HG03135 (cell line): Measurements from ENCODE around the gene VWA8.

ENCODE experiments used
- ATAC-seq: cut with Tn5 transposase; IDR thresholded peaks from one replicate; pipeline ENCODE4 v1.9.1; 2021; ENCODE audit warnings: mild to moderate bottlenecking, moderate library complexity; ENCODE audit not compliant: unreplicated experiment

VWA8 gene

GRCh38 chr13:41565846-41566245 is 395.1 kb downstream of the VWA8 start:
- ATAC-seq: no peak

- no peak for ATAC-seq
These were observed 395.7 kb downstream of the VWA8 start for GRCh38 chr13:41565216-41565615.

- ATAC-seq: no peak
These were observed 396.9 kb downstream of the VWA8 start for GRCh38 chr13:41563984-41564365.

- ATAC-seq: no peak
These were observed 397.4 kb downstream of the VWA8 start for GRCh38 chr13:41563341-41563983.

- no peak for ATAC-seq
These were observed 398.2 kb downstream of the VWA8 start for GRCh38 chr13:41562541-41563178.

GRCh38 chr13:41562083-41562482 is 398.8 kb downstream of the VWA8 start:
- no peak for ATAC-seq

- ATAC-seq: no peak
These were observed 399.7 kb downstream of the VWA8 start for GRCh38 chr13:41561170-41561569.

- no peak for ATAC-seq
These were observed 401.9 kb downstream of the VWA8 start for GRCh38 chr13:41558781-41559560.

- ATAC-seq: no peak
These were observed 403.2 kb downstream of the VWA8 start for GRCh38 chr13:41557719-41558118.

GRCh38 chr13:41554626-41555386 is 406.1 kb downstream of the VWA8 start:
- peak; percentile 91 for ATAC-seq

GRCh38 chr13:41554180-41554579 is 406.7 kb downstream of the VWA8 start:
- no peak for ATAC-seq

GRCh38 chr13:41552031-41552430 is 408.9 kb downstream of the VWA8 start:
- no peak for ATAC-seq

GRCh38 chr13:41550276-41550675 is 410.6 kb downstream of the VWA8 start:
- no peak for ATAC-seq

- ATAC-seq: no peak
These were observed 411.4 kb downstream of the VWA8 start for GRCh38 chr13:41549491-41549890.

- no peak for ATAC-seq
These were observed 412.0 kb downstream of the VWA8 start for GRCh38 chr13:41548910-41549309.

GRCh38 chr13:41548031-41548430 is 412.9 kb downstream of the VWA8 start:
- ATAC-seq: no peak

- ATAC-seq: no peak
These were observed 413.5 kb downstream of the VWA8 start for GRCh38 chr13:41547251-41548000.

GRCh38 chr13:41546372-41547190 is 414.3 kb downstream of the VWA8 start:
- ATAC-seq: no peak

- ATAC-seq: no peak
These were observed 415.5 kb downstream of the VWA8 start for GRCh38 chr13:41545432-41545707.
